Ishikawa (cell line): ENCODE data around the gene MYH10.

Experiments used
- CEBPB ChIP-seq: IDR thresholded peaks from 2 replicates; pipeline ENCODE4 v1.6.1; 2012
- CREB1 ChIP-seq: IDR thresholded peaks from 2 replicates; pipeline ENCODE4 v1.6.1; 2012; ENCODE audit warnings: low read depth
- EGR1 ChIP-seq: IDR thresholded peaks from 2 replicates; pipeline ENCODE4 v1.6.1; 2012
- EP300 ChIP-seq: IDR thresholded peaks from 2 replicates; pipeline ENCODE4 v1.6.1; 2012; ENCODE audit warnings: borderline replicate concordance
- FOXM1 ChIP-seq: IDR thresholded peaks from 2 replicates; pipeline ENCODE4 v1.6.1; 2012; ENCODE audit warnings: low read depth, borderline replicate concordance
- NFIC ChIP-seq: IDR thresholded peaks from 2 replicates; pipeline ENCODE4 v1.6.1; 2012
- RAD21 ChIP-seq: IDR thresholded peaks from 2 replicates; pipeline ENCODE4 v1.6.1; 2012; ENCODE audit warnings: low read depth
- TAF1 ChIP-seq: IDR thresholded peaks from 2 replicates; pipeline ENCODE4 v1.6.1; 2012; ENCODE audit warnings: low read depth, mild to moderate bottlenecking
- TCF12 ChIP-seq: IDR thresholded peaks from 2 replicates; pipeline ENCODE4 v1.6.1; 2012; ENCODE audit warnings: low read depth
- TEAD4 ChIP-seq: IDR thresholded peaks from 2 replicates; pipeline ENCODE4 v1.6.1; 2012
- YY1 ChIP-seq: IDR thresholded peaks from 2 replicates; pipeline ENCODE4 v1.6.1; 2012; ENCODE audit warnings: low read depth
- ZBTB7A ChIP-seq: IDR thresholded peaks from 2 replicates; pipeline ENCODE4 v1.6.1; 2012; ENCODE audit warnings: low read depth
- TF ChIP-seq, protein P1 (sequence below): IDR thresholded peaks from 2 replicates; pipeline ENCODE4 v1.6.1; 2012; ENCODE audit warnings: low read depth, mild to moderate bottlenecking
- TF ChIP-seq, protein P2 (sequence below): IDR thresholded peaks from 2 replicates; pipeline ENCODE4 v1.6.1; 2012
- TF ChIP-seq, protein P3 (sequence below): IDR thresholded peaks from 2 replicates; pipeline ENCODE4 v1.6.1; 2012

Gene MYH10

DNA sequence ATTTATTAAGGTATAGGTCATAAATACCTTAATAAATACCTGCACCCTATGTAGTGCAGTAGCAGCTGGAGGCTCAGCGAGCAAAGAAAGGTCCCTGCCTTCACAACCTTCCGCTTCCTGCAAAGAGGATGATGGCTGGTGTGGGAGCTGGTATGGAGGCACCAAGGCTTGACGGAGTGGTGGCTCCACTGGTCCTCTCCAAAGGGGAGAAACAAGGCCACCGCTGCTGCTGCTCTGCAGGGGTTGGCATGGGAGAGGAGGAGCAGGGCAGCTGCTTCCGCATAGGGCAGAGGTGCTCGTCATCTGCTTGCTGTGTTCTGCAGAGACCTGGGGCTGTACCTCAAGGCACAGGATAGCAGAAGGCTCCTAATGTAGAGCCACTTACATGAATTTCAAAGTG is 142.0 kb downstream of the MYH10 start:
- TF ChIP-seq TCF12 (no peak), FOXM1 (no peak), EP300 (no peak), CEBPB (no peak), TEAD4 (no peak), YY1 (no peak), RAD21 (no peak), CREB1 (no peak), EGR1 (no peak), NFIC (no peak), TAF1 (no peak)
- TF ChIP-seq, protein P1, sequence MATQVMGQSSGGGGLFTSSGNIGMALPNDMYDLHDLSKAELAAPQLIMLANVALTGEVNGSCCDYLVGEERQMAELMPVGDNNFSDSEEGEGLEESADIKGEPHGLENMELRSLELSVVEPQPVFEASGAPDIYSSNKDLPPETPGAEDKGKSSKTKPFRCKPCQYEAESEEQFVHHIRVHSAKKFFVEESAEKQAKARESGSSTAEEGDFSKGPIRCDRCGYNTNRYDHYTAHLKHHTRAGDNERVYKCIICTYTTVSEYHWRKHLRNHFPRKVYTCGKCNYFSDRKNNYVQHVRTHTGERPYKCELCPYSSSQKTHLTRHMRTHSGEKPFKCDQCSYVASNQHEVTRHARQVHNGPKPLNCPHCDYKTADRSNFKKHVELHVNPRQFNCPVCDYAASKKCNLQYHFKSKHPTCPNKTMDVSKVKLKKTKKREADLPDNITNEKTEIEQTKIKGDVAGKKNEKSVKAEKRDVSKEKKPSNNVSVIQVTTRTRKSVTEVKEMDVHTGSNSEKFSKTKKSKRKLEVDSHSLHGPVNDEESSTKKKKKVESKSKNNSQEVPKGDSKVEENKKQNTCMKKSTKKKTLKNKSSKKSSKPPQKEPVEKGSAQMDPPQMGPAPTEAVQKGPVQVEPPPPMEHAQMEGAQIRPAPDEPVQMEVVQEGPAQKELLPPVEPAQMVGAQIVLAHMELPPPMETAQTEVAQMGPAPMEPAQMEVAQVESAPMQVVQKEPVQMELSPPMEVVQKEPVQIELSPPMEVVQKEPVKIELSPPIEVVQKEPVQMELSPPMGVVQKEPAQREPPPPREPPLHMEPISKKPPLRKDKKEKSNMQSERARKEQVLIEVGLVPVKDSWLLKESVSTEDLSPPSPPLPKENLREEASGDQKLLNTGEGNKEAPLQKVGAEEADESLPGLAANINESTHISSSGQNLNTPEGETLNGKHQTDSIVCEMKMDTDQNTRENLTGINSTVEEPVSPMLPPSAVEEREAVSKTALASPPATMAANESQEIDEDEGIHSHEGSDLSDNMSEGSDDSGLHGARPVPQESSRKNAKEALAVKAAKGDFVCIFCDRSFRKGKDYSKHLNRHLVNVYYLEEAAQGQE, result no peak
- TF ChIP-seq, protein P2, sequence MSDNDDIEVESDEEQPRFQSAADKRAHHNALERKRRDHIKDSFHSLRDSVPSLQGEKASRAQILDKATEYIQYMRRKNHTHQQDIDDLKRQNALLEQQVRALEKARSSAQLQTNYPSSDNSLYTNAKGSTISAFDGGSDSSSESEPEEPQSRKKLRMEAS, result no peak
- TF ChIP-seq, protein P3, sequence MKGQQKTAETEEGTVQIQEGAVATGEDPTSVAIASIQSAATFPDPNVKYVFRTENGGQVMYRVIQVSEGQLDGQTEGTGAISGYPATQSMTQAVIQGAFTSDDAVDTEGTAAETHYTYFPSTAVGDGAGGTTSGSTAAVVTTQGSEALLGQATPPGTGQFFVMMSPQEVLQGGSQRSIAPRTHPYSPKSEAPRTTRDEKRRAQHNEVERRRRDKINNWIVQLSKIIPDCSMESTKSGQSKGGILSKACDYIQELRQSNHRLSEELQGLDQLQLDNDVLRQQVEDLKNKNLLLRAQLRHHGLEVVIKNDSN, result no peak

DNA sequence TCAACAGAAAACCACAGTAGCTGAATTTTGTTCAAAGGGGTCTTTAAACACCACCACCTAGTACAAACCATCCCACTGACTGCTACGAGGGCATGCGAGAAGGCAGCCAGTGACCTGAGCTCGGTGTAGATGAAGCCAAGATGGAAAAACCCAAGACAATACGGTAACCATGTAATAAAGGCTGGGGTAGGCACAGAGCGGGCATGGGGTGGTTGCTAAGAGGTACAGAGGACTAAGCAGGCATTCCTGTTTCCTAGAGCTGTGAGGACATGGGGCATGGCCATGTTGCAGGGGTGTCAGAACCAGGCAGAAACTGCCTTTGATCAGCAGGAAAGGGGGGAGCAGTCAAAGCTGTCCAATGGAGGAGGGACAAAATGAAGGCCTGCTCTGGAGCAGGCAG is 142.8 kb downstream of the MYH10 start:
- no peak for TF ChIP-seq TCF12
- no peak for TF ChIP-seq RAD21
- no peak for TF ChIP-seq TAF1
- TF ChIP-seq, protein P3, result no peak
- TF ChIP-seq TEAD4, result no peak
- no peak for TF ChIP-seq CREB1
- TF ChIP-seq EGR1, result no peak
- no peak for TF ChIP-seq FOXM1
- TF ChIP-seq CEBPB, result no peak
- TF ChIP-seq YY1, result no peak

GRCh38 chr17:8487130-8487645 is 143.3 kb downstream of the MYH10 start:
- TF ChIP-seq RAD21, result no peak
- TF ChIP-seq TEAD4, result no peak

DNA sequence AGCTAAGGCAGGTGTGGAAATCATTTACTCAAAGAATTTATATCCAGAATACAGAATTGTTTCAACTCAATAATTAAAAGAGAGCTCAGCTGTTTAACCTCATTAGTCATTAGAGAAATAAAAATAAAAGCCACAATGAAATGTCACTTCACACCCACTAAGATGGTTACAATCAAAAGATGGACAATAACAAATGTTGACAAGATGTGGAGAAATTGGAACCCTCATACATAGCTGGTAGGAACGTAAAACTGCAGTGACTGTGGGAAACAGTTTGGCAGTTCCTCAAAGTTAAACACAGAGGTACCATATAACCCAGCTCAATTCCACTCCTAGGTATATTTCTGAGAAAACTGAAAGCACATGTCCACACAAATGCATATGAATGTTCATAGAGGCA is 145.0 kb downstream of the MYH10 start:
- TF ChIP-seq, protein P3, result no peak
- TF ChIP-seq NFIC (no peak), CEBPB (no peak), CREB1 (no peak), YY1 (no peak), RAD21 (no peak), TAF1 (no peak), EGR1 (no peak)

GRCh38 chr17:8484465-8484864 is 146.1 kb downstream of the MYH10 start:
- TF ChIP-seq, protein P3, result no peak
- TF ChIP-seq EP300, result no peak

DNA sequence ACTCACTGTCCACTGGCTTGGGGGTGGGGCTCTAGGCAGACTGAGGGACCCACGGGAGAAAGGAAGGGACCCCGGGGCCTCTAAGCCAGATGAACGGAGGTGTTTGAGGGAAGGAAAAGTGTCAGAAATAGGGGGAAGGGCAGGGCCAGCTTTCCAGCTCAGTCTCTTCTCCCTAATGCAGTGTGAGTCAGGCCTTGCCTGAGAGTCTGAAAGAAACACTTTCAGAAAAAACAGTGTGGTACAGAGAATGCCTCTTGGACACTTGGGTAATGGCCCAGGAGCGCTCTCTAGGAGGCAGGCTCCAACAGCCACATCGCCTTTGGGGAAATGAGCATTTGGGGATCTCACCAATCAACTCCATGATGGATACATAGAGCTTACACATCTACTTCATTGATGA is 148.0 kb downstream of the MYH10 start:
- TF ChIP-seq YY1 (no peak), CREB1 (no peak), TEAD4 (no peak), NFIC (no peak), EGR1 (no peak), EP300 (no peak), TCF12 (no peak), FOXM1 (no peak), ZBTB7A (no peak)
- TF ChIP-seq, protein P1, result no peak
- TF ChIP-seq, protein P3, result no peak
